Activated T-helper 17 cell treated with anti-CD3 and anti-CD28 coated beads, Interleukin-2, amount 50 U/mL, for 72 hours (primary cell): ENCODE data around the gene AHNAK2. TPM values are rescaled to one million over a fixed set of nuclear protein-coding genes. Genes with fewer than 3 reads are reported as not detected.
"Not testable (repeated sequence)": the region's sequence is repeated elsewhere in the genome, so short reads cannot be mapped to it uniquely, and the experiment has no call there.

Experiments used
- ATAC-seq: fragments of 150-1000 bp; cut with Tn5 transposase; replicated peaks from 2 replicates; pipeline ENCODE4 v1.10.0; 2021; ENCODE audit warnings: mild to moderate bottlenecking, moderate library complexity
- H3K27ac Mint-ChIP-seq: one replicate; pipeline ENCODE4 v1.8.0; 2022; ENCODE audit warnings: mixed read lengths
- H3K27me3 Mint-ChIP-seq: one replicate; pipeline ENCODE4 v1.8.0; 2022; ENCODE audit warnings: mixed read lengths
- H3K36me3 Mint-ChIP-seq: one replicate; pipeline ENCODE4 v1.8.0; 2022; ENCODE audit warnings: low read depth, mild to moderate bottlenecking, mixed read lengths
- H3K4me1 Mint-ChIP-seq: one replicate; pipeline ENCODE4 v1.8.0; 2022; ENCODE audit warnings: mixed read lengths
- H3K4me3 Mint-ChIP-seq: one replicate; pipeline ENCODE4 v1.8.0; 2022; ENCODE audit warnings: mild to moderate bottlenecking, mixed read lengths
- H3K9me3 Mint-ChIP-seq: one replicate; pipeline ENCODE4 v1.8.0; 2022; ENCODE audit warnings: mixed read lengths
- total RNA-seq, 2 donors: library from RNA; stranded (reverse); gene quantifications; one replicate each; pipeline ENCODE4 v1.2.3, GENCODE V29; 2022

AHNAK2 gene
- total RNA-seq, 2 donors from 2014 or later: 0.05 to 0.06 TPM

DNA sequence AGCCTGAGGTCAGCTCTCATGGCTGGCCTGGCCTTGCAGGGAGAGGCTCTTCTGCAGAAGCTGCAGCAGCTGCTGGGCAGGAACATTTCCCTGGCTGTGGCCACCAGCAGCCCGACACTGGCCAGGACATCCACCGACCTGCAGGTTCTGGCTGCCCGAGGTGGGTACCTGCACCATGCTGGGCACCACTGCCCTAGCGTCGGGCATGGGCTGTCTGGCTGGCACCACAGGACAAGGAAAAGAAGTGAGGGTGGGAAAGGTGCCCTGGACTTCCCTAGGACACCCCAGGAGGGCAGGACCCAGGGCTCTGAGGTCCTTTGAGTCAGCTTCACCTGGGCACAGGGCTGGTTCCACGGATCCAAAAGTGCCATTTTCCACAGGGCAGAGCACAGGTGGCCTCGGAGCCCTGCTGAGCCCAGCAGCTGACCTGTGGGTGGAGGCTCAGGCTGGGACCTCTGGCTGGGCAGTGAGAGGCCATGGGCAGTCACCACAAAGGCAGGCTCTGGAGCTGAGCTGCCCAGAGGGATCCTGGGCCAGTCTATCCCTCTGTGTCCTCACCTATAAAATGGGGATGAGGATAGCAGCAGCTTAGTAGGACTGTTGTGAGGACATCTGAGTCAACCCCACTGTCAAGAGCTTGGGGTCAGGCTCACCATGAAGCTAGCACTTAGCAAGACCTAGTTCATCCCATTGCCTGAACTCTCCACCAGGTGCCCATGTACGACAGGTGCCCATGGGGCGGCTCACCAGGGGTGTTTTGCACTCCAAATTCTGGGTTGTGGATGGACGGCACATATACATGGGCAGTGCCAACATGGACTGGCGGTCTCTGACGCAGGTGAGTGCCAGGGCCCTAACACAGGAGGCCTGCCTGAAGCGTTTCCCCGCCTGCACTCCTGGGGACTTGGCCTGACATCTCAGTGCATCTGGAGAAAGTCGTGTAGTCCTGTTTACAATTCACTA is 48.6 kb downstream of the AHNAK2 start:
- Mint-ChIP-seq H3K4me1 (no peaks in the 10 kb centered on the region), H3K36me3 (no peaks in the 10 kb centered on the region), H3K4me3 (no peak overlapping the region), H3K27ac (no peak overlapping the region), H3K9me3 (no peaks in the 10 kb centered on the region), H3K27me3 (peaks cover 2% of the 10 kb centered on the region)
- no peak for ATAC-seq

DNA sequence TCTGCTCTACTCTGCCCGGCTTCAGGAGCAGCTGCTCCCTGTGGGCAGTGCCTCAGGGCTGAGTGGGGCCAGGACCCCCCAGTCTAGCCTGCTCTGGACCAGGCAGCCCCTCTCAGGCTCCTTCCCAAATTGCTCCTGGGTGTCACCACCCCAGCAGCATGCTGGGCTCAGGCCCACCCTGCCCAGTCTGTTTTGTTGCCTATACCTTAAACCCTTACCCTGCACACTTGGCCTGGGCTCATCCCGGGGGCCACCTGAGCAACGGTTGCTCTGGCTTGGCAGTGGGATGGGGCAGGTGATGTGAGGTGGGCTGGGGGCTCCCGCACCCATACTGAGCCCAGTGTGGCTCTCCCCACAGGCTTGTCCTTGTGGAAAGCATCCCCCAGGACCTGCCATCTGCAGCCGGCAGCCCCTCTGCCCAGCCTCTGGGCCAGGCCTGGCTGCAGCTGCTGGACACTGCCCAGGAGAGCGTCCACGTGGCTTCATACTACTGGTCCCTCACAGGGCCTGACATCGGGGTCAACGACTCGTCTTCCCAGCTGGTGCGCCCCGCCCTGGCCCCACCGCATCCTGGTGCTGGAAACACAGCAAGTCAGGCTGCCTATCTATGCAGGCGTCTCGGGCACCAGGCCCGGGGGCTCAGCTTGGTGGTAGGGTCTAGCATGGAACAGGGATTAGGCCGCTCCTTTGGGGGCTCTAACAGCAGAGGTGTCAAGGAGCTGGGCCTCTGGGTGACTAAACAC is 49.6 kb downstream of the AHNAK2 start:
- no peaks in the 10 kb centered on the region for H3K27me3 Mint-ChIP-seq
- no peaks in the 10 kb centered on the region for H3K36me3 Mint-ChIP-seq
- H3K27ac Mint-ChIP-seq: no peak overlapping the region
- ATAC-seq: no peak
- no peaks in the 10 kb centered on the region for H3K9me3 Mint-ChIP-seq
- H3K4me1 Mint-ChIP-seq: no peaks in the 10 kb centered on the region
- H3K4me3 Mint-ChIP-seq: no peak overlapping the region

DNA sequence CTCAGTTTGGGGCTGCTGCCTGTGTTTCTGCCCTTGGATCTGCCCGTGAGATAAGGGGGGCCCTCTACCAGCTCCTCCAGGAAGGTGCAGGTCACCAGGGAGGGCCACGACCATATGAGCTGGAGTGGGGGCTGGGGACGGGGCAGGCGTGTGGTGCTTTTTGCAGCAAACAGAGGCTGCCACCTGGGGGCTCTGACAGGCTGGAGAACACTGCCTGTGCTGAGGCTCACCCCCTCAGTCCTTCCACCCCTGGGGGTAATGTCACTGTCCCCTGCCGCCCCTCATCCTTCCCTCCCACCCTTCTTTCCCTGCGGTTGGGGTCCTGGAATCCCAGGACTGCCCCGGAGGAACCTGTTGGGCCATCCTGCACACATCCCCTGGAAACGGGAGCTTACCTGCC is 50.3 kb downstream of the AHNAK2 start:
- Mint-ChIP-seq H3K36me3 (no peaks in the 10 kb centered on the region), H3K27ac (no peak overlapping the region), H3K4me3 (no peak overlapping the region), H3K9me3 (no peaks in the 10 kb centered on the region), H3K27me3 (no peaks in the 10 kb centered on the region), H3K4me1 (no peaks in the 10 kb centered on the region)
- ATAC-seq: no peak

DNA sequence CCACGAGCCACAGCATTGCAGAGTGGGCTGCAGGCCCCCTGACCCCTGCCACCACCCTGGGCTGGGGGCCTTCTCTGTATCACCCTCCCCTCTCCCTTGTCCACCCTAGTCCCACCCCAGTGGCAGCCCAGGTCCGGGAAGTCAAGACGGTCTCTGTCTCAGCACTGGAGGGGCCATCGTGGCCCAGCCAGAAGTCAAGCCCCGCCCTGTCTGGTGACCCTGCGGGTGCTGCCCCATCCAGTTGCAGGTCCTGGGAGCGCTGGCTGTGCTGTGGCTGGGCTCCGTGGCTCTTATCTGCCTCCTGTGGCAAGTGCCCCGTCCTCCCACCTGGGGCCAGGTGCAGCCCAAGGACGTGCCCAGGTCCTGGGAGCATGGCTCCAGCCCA is 50.8 kb downstream of the AHNAK2 start:
- no peak for ATAC-seq
- no peak overlapping the region for H3K4me3 Mint-ChIP-seq
- H3K27ac Mint-ChIP-seq: no peak overlapping the region
- H3K9me3 Mint-ChIP-seq: no peaks in the 10 kb centered on the region
- no peaks in the 10 kb centered on the region for H3K4me1 Mint-ChIP-seq
- no peaks in the 10 kb centered on the region for H3K27me3 Mint-ChIP-seq
- no peaks in the 10 kb centered on the region for H3K36me3 Mint-ChIP-seq

DNA sequence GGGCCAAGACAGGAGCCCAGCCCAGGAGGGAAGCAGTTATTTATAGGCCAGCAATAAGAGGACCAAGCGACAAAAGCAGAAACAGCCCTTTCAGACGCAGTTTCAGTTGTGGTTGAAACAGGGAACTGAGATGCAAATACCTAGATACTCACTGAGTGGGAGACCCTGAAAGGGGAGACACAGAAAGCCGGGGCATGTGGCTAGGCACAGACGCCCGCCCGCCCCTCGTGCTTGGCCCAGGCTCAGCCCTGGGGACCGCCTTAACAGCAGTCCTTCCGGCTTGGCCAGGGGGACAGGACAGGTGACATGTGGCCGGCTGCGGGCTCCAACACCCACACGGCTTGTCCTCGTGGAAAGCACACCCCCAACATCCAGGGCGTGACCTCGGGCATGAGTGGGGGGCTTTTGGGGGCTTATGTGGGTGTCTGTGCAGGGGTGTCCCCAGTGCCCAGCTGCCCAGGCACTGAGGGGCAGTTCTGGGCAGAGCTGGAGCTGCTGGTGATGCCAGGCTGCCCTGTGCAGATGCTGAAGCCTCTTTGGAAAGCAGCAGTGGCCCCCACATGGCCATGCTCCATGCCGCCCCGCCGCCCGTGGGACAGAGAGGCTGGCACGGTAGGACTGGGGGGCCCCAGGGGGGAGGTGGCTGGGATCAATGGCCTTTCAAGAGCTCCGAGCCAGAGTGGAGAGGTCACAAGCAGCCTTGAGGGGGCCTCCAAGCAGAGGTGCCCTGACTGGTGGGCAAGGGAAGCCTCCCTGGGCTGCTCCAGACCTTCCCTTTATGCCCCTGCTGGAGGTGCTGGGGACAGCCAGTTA is 51.3 kb downstream of the AHNAK2 start:
- H3K4me3 Mint-ChIP-seq: no peak overlapping the region
- no peak overlapping the region for H3K27ac Mint-ChIP-seq

DNA sequence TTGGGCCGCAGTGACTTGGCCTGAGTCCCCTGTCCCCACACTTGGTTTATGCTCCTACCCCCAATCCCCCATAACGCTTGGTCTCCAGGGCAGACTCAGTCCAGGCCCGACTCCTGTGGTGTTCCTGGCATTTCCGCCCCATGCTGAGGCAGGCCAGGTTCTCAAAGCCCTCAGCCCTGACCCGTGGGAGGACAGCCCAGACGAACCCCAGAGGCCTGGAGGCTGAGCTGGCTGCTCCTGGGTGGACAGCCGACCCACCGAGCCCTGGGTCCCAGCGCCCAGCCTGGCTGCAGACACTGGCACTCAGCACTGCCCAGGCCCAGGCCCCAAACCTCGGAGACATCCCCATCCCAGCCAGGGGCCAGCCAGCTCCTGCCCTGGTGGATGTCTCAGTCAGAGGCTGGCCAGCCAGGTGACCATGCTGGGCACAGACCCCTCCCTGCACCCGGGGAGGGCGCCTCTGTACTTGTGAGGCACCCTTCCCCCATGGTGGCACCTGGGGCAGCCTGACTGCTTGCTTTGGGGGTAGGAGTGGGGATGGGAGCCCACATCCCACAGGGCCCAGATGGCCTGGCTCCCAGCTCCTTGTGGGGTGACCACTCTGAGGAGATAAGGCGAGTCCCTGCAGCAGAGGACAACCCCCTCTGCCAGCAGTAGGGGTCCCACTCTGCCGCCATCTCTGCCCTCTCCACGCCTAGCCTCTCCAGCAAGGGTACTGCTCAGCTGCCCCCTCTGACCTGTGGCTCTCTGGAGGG is 52.1 kb downstream of the AHNAK2 start:
- no peak overlapping the region for H3K27ac Mint-ChIP-seq
- no peaks in the 10 kb centered on the region for H3K9me3 Mint-ChIP-seq
- H3K27me3 Mint-ChIP-seq: peaks cover 6% of the 10 kb centered on the region
- no peak overlapping the region for H3K4me3 Mint-ChIP-seq
- H3K36me3 Mint-ChIP-seq: no peaks in the 10 kb centered on the region
- no peak for ATAC-seq
- no peaks in the 10 kb centered on the region for H3K4me1 Mint-ChIP-seq

More for the DNA sequence above, 51.3 kb downstream of the AHNAK2 start:
- no peaks in the 10 kb centered on the region for H3K4me1 Mint-ChIP-seq
- no peaks in the 10 kb centered on the region for H3K36me3 Mint-ChIP-seq
- no peaks in the 10 kb centered on the region for H3K9me3 Mint-ChIP-seq
- peak; percentile 73 for ATAC-seq
- H3K27me3 Mint-ChIP-seq: no peaks in the 10 kb centered on the region

DNA sequence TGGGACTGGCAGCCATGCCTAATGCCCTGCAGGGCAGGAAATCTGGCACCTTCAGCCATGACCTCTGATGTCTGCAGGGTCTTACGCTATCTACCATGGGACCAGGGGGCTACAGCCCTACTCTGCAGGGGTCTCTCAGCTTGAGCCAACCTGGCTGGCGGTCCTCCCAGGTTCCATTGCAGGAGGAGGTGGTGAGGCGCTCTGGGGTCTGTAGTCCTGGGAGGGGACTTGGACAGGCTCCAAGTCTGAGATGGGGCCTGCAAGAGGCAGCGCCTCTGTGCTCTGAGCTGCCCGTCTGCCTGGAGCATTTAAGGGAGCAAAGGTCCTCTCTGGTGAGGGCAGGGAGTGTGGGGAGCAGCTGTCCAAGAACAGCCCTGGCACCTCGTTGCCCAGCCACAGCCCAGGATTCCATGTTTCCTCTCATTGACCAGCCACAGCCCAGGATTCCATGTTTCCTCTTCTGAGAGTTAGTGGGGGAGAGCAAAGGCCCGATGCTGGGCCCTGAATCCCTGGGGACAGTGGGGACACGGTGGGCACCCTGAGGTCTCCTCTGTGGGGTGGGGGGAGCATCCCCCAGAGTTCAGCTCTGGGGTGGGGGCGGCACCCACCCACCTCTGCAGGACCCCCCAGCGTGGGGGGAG is 52.8 kb downstream of the AHNAK2 start:
- H3K27me3 Mint-ChIP-seq: peaks cover 6% of the 10 kb centered on the region
- no peaks in the 10 kb centered on the region for H3K9me3 Mint-ChIP-seq
- ATAC-seq: no peak
- no peaks in the 10 kb centered on the region for H3K4me1 Mint-ChIP-seq
- H3K4me3 Mint-ChIP-seq: no peak overlapping the region
- no peak overlapping the region for H3K27ac Mint-ChIP-seq
- no peaks in the 10 kb centered on the region for H3K36me3 Mint-ChIP-seq

- H3K27me3 Mint-ChIP-seq: peaks cover 6% of the 10 kb centered on the region
- H3K4me3 Mint-ChIP-seq: no peak within 1 kb of the TSS
- no peaks in the 10 kb centered on the region for H3K36me3 Mint-ChIP-seq
- ATAC-seq: no peak
- peaks cover under 1% of the 10 kb centered on the region for H3K4me1 Mint-ChIP-seq
- no peak within 1 kb of the TSS for H3K27ac Mint-ChIP-seq
- H3K9me3 Mint-ChIP-seq: no peaks in the 10 kb centered on the region
These were observed 53.6 kb downstream of the AHNAK2 start, which contains the start of gene PLD4 for GRCh38 chr14:104924421-104925213. Gene PLD4, plus strand, starts transcription at chr14:104924879. Its CDS starts 2,262 bp downstream, at chr14:104927141.

GRCh38 chr14:104923640-104924420 is 54.3 kb downstream of the AHNAK2 start:
- no peak for ATAC-seq
- Mint-ChIP-seq H3K4me1 (peaks cover 4% of the 10 kb centered on the region), H3K27ac (no peak overlapping the region), H3K36me3 (no peaks in the 10 kb centered on the region), H3K9me3 (no peaks in the 10 kb centered on the region), H3K4me3 (no peak overlapping the region), H3K27me3 (peaks cover 6% of the 10 kb centered on the region)

DNA sequence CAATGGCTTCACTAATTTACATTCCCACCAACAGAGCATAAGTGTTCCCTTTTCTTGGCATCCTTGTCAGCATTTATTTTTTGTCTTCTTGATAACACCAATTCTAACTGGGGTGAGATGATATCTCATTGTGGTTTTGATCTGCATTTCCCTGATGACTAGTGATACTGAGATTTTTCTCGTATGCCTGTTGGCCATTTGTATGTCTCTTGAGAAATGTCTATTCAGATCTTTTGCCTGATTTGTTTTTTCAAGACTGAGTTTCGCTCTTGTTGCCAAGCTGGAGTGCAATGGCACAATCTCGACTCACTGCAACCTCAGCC is 58.2 kb downstream of the AHNAK2 start:
- Mint-ChIP-seq H3K9me3 (no peaks in the 10 kb centered on the region), H3K4me3 (no peak overlapping the region), H3K27me3 (peaks cover 6% of the 10 kb centered on the region), H3K36me3 (no peaks in the 10 kb centered on the region), H3K27ac (no peak overlapping the region), H3K4me1 (peaks cover 4% of the 10 kb centered on the region)
- ATAC-seq: no peak

- H3K9me3 Mint-ChIP-seq, H3K27me3 Mint-ChIP-seq, H3K4me3 Mint-ChIP-seq, H3K4me1 Mint-ChIP-seq, H3K36me3 Mint-ChIP-seq, ATAC-seq, H3K27ac Mint-ChIP-seq: not testable (repeated sequence)
These were observed 58.8 kb downstream of the AHNAK2 start for GRCh38 chr14:104919152-104919992.

DNA sequence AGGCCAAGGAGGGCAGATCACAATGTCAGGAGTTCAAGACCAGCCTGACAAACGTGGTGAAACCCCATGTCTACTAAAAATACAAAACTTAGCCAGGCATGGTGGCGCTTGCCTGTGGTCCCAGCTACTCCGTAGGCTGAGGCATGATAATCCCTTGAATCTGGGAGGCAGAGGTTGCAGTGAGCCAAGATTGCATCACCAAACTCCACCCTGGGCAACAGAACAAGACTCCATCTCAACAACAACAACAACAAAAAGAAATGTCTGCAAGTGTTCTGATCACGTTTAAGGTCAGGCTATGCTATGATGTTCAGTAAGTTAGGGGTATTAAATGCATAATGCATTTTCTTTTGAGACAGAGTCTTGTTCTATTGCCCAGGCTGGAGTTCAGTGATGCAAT is 60.2 kb downstream of the AHNAK2 start:
- Mint-ChIP-seq H3K4me1 (peaks cover 4% of the 10 kb centered on the region), H3K27me3 (peaks cover 15% of the 10 kb centered on the region), H3K9me3 (no peaks in the 10 kb centered on the region), H3K4me3 (no peak overlapping the region), H3K27ac (no peak overlapping the region), H3K36me3 (no peaks in the 10 kb centered on the region)
- no peak for ATAC-seq
